HEK293 (cell line): ENCODE measurements around the gene BEST2.
A peak's percentile ranks its signal among the peaks of the same experiment; 100 is the strongest.

Experiments
- HOXD13 ChIP-seq: sonication (generic); formaldehyde crosslinking; IDR thresholded peaks from 2 replicates; pipeline ENCODE4 v1.8.0; 2022; ENCODE audit warnings: missing genetic modification reagents, borderline replicate concordance
- KLF10 ChIP-seq: fragments of 450-650 bp; IDR thresholded peaks from 2 replicates; pipeline ENCODE4 v1.5.1; 2018; ENCODE audit warnings: missing biosample characterization, mild to moderate bottlenecking, missing genetic modification characterization
- PRDM1 ChIP-seq: fragments of 450-650 bp; formaldehyde crosslinking; IDR thresholded peaks from 2 replicates; pipeline ENCODE4; 2016; ENCODE audit warnings: missing biosample characterization, missing genetic modification characterization
- SCRT1 ChIP-seq: fragments of 450-650 bp; formaldehyde crosslinking; IDR thresholded peaks from 2 replicates; pipeline ENCODE4 v1.5.1; 2016; ENCODE audit warnings: missing biosample characterization, missing genetic modification characterization, borderline replicate concordance
- ZBTB1 ChIP-seq: fragments of 450-650 bp; formaldehyde crosslinking; IDR thresholded peaks from 2 replicates; pipeline ENCODE4 v1.5.1; 2016; ENCODE audit warnings: missing biosample characterization, missing genetic modification characterization
- ZBTB17 ChIP-seq: fragments of 450-650 bp; formaldehyde crosslinking; IDR thresholded peaks from 2 replicates; pipeline ENCODE4 v1.5.1; 2016; ENCODE audit warnings: missing biosample characterization, missing genetic modification characterization
- ZBTB7A ChIP-seq: fragments of 450-650 bp; formaldehyde crosslinking; IDR thresholded peaks from 2 replicates; pipeline ENCODE4 v1.5.1; 2016; ENCODE audit warnings: low read depth, missing biosample characterization, missing genetic modification characterization
- ZNF114 ChIP-seq: fragments of 450-650 bp; formaldehyde crosslinking; IDR thresholded peaks from 2 replicates; pipeline ENCODE4 v1.5.0; 2017; ENCODE audit warnings: missing biosample characterization, missing genetic modification characterization
- ZNF146 ChIP-seq: fragments of 450-650 bp; formaldehyde crosslinking; IDR thresholded peaks from 2 replicates; pipeline ENCODE4 v1.5.1; 2016; ENCODE audit warnings: missing biosample characterization, missing genetic modification characterization
- ZNF148 ChIP-seq: fragments of 450-650 bp; formaldehyde crosslinking; IDR thresholded peaks from 2 replicates; pipeline ENCODE4 v1.5.0; 2017; ENCODE audit warnings: missing biosample characterization, missing genetic modification characterization, borderline replicate concordance
- ZNF169 ChIP-seq: fragments of 450-650 bp; formaldehyde crosslinking; IDR thresholded peaks from 2 replicates; pipeline ENCODE4 v1.5.1; 2016; ENCODE audit warnings: missing biosample characterization, missing genetic modification characterization
- ZNF174 ChIP-seq: fragments of 450-650 bp; formaldehyde crosslinking; IDR thresholded peaks from 2 replicates; pipeline ENCODE4 v1.5.0; 2017; ENCODE audit warnings: missing biosample characterization, mild to moderate bottlenecking, missing genetic modification characterization
- ZNF175 ChIP-seq: fragments of 450-650 bp; formaldehyde crosslinking; IDR thresholded peaks from 2 replicates; pipeline ENCODE4 v1.5.1; 2016; ENCODE audit warnings: missing biosample characterization, missing genetic modification characterization
- ZNF184 ChIP-seq: fragments of 450-650 bp; IDR thresholded peaks from 2 replicates; pipeline ENCODE4 v1.5.1; 2018; ENCODE audit warnings: missing biosample characterization, mild to moderate bottlenecking, missing genetic modification characterization
- ZNF24 ChIP-seq: fragments of 450-650 bp; formaldehyde crosslinking; IDR thresholded peaks from 2 replicates; pipeline ENCODE4 v1.5.1; 2016; ENCODE audit warnings: missing biosample characterization, missing genetic modification characterization
- ZNF26 ChIP-seq: fragments of 450-650 bp; formaldehyde crosslinking; IDR thresholded peaks from 2 replicates; pipeline ENCODE4 v1.5.1; 2016; ENCODE audit warnings: missing biosample characterization, missing genetic modification characterization
- ZNF266 ChIP-seq: fragments of 450-650 bp; formaldehyde crosslinking; IDR thresholded peaks from 2 replicates; pipeline ENCODE4 v1.5.1; 2016; ENCODE audit warnings: missing biosample characterization, missing genetic modification characterization, low read depth
- ZNF426 ChIP-seq: fragments of 450-650 bp; formaldehyde crosslinking; IDR thresholded peaks from 2 replicates; pipeline ENCODE4 v1.5.1; 2017; ENCODE audit warnings: missing biosample characterization, missing genetic modification characterization, mild to moderate bottlenecking, inconsistent platforms, moderate library complexity
- ZNF513 ChIP-seq: fragments of 450-650 bp; IDR thresholded peaks from 2 replicates; pipeline ENCODE4 v1.5.1; 2018; ENCODE audit warnings: missing biosample characterization, missing genetic modification characterization
- ZNF600 ChIP-seq: fragments of 450-650 bp; formaldehyde crosslinking; IDR thresholded peaks from 2 replicates; pipeline ENCODE4 v1.5.1; 2016; ENCODE audit warnings: missing biosample characterization, missing genetic modification characterization
- ZNF610 ChIP-seq: fragments of 450-650 bp; formaldehyde crosslinking; IDR thresholded peaks from 2 replicates; pipeline ENCODE4 v1.5.1; 2016; ENCODE audit warnings: missing biosample characterization, missing genetic modification characterization, borderline replicate concordance
- ZNF624 ChIP-seq: fragments of 450-650 bp; formaldehyde crosslinking; IDR thresholded peaks from 2 replicates; pipeline ENCODE4 v1.5.1; 2017; ENCODE audit warnings: missing biosample characterization, missing genetic modification characterization
- ZNF660 ChIP-seq: fragments of 450-650 bp; IDR thresholded peaks from 2 replicates; pipeline ENCODE4 v1.5.1; 2018; ENCODE audit warnings: missing biosample characterization, mild to moderate bottlenecking, missing genetic modification characterization
- ZNF776 ChIP-seq: fragments of 450-650 bp; formaldehyde crosslinking; IDR thresholded peaks from 2 replicates; pipeline ENCODE4 v1.5.0; 2017; ENCODE audit warnings: missing biosample characterization, missing genetic modification characterization, borderline replicate concordance
- ZNF785 ChIP-seq: fragments of 450-650 bp; formaldehyde crosslinking; IDR thresholded peaks from 2 replicates; pipeline ENCODE4 v1.5.1; 2016; ENCODE audit warnings: missing biosample characterization, missing genetic modification characterization
- ZNF837 ChIP-seq: fragments of 450-650 bp; formaldehyde crosslinking; IDR thresholded peaks from 2 replicates; pipeline ENCODE4 v1.5.1; 2016; ENCODE audit warnings: missing biosample characterization, missing genetic modification characterization
- ZSCAN23 ChIP-seq: fragments of 450-650 bp; formaldehyde crosslinking; IDR thresholded peaks from 2 replicates; pipeline ENCODE4 v1.5.1; 2016; ENCODE audit warnings: missing biosample characterization, missing genetic modification characterization
- ZSCAN5A ChIP-seq: fragments of 450-650 bp; formaldehyde crosslinking; IDR thresholded peaks from 2 replicates; pipeline ENCODE4 v1.5.1; 2016; ENCODE audit warnings: missing biosample characterization, missing genetic modification characterization
- TF ChIP-seq, protein P1 (sequence below): fragments of 450-650 bp; formaldehyde crosslinking; IDR thresholded peaks from 2 replicates; pipeline ENCODE4 v1.5.1; 2017; ENCODE audit warnings: missing biosample characterization, mild to moderate bottlenecking, missing genetic modification characterization, moderate library complexity
- TF ChIP-seq, protein P2 (sequence below): fragments of 450-650 bp; formaldehyde crosslinking; IDR thresholded peaks from 2 replicates; pipeline ENCODE4 v1.5.1; 2016; ENCODE audit warnings: missing biosample characterization, missing genetic modification characterization

The BEST2 gene

GRCh38 chr19:12792051-12792852, 40.7 kb downstream of the BEST2 start (continued):
- TF ChIP-seq ZBTB1 (tag by site-specific recombination) (peak; percentile 25; the same call in 1 of the 2 replicates), ZSCAN23 (tag by site-specific recombination) (no peak), ZNF266 (tag by site-specific recombination) (no peak), ZNF174 (no peak), ZNF169 (tag by site-specific recombination) (no peak), SCRT1 (tag by site-specific recombination) (no peak), ZBTB17 (tag by site-specific recombination) (peak; percentile 78), ZSCAN5A (tag by site-specific recombination) (peak; percentile 83; the same call in 1 of the 2 replicates), ZNF624 (no peak), ZNF24 (tag by site-specific recombination) (no peak; the same call in 1 of the 2 replicates), ZNF776 (tag by site-specific recombination) (no peak), ZNF785 (tag by site-specific recombination) (no peak), ZNF426 (tag by site-specific recombination) (no peak), KLF10 (tag by site-specific recombination) (no peak), ZNF114 (tag by site-specific recombination) (no peak), ZBTB7A (peak; percentile 68), ZNF610 (tag by site-specific recombination) (no peak), ZNF175 (tag by site-specific recombination) (no peak), ZNF26 (tag by site-specific recombination) (no peak), HOXD13 (CRISPR knock-in tag) (no peak), ZNF513 (tag by site-specific recombination) (peak; percentile 47), ZNF837 (tag by site-specific recombination) (no peak; the same call in 1 of the 2 replicates), ZNF660 (no peak), ZNF146 (tag by site-specific recombination) (no peak), ZNF184 (no peak), PRDM1 (tag by site-specific recombination) (no peak), ZNF600 (tag by site-specific recombination) (peak; percentile 68), ZNF148 (tag by site-specific recombination) (no peak)
- TF ChIP-seq, protein P1, sequence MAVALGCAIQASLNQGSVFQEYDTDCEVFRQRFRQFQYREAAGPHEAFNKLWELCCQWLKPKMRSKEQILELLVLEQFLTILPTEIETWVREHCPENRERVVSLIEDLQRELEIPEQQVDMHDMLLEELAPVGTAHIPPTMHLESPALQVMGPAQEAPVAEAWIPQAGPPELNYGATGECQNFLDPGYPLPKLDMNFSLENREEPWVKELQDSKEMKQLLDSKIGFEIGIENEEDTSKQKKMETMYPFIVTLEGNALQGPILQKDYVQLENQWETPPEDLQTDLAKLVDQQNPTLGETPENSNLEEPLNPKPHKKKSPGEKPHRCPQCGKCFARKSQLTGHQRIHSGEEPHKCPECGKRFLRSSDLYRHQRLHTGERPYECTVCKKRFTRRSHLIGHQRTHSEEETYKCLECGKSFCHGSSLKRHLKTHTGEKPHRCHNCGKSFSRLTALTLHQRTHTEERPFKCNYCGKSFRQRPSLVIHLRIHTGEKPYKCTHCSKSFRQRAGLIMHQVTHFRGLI (tag by site-specific recombination), result no peak
- TF ChIP-seq, protein P2, sequence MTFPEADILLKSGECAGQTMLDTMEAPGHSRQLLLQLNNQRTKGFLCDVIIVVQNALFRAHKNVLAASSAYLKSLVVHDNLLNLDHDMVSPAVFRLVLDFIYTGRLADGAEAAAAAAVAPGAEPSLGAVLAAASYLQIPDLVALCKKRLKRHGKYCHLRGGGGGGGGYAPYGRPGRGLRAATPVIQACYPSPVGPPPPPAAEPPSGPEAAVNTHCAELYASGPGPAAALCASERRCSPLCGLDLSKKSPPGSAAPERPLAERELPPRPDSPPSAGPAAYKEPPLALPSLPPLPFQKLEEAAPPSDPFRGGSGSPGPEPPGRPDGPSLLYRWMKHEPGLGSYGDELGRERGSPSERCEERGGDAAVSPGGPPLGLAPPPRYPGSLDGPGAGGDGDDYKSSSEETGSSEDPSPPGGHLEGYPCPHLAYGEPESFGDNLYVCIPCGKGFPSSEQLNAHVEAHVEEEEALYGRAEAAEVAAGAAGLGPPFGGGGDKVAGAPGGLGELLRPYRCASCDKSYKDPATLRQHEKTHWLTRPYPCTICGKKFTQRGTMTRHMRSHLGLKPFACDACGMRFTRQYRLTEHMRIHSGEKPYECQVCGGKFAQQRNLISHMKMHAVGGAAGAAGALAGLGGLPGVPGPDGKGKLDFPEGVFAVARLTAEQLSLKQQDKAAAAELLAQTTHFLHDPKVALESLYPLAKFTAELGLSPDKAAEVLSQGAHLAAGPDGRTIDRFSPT (tag by site-specific recombination), result no peak
